Measurements from ENCODE around the gene AVEN. TPM values are rescaled to one million over a fixed set of nuclear protein-coding genes. Genes with fewer than 3 reads are reported as not detected.

Gene AVEN
- total and polyA plus RNA-seq, 2 of the 8 experiments (the other 6 are each of a cell fraction or from before 2014, with no cell fraction given), result 5.5 to 17.0 TPM

GRCh38 chr15:33857726-33858125, 181.3 kb downstream of the AVEN start (continued):
- no peak for TF ChIP-seq JUN (IDR thresholded peaks at IDR 0.05; ENCODE audit: low read depth, low read length)
- no peak for TF ChIP-seq SP4 (IDR thresholded peaks at IDR 0.05; ENCODE audit: low read length)
- no peak for TF ChIP-seq SIN3A (conservative IDR thresholded peaks at IDR 0.05 in 1 of 2, IDR thresholded peaks at IDR 0.05 in 1 of 2; ENCODE audit: low read depth in 1 of 2, low read length in 2 of 2)
- no peak for TF ChIP-seq MAX (IDR thresholded peaks at IDR 0.05)
- TF ChIP-seq POLR2AphosphoS5 (IDR thresholded peaks at IDR 0.05; ENCODE audit: low read depth, low read length), result no peak

All from H1 (cell line).